A549 treated with dexamethasone at 1 μM for 4 hours (cell line): ENCODE results near the gene RTCA. TPM values are rescaled to one million over a fixed set of nuclear protein-coding genes. Genes with fewer than 3 reads are reported as not detected.

Experiments
- total RNA-seq: library from RNA; stranded (reverse); fragments of 200-300 nt; extraction: Qiagen RNA extraction; gene quantifications from 5 replicates; pipeline ENCODE4 v1.2.3, GENCODE V29; 2022

Gene RTCA
- total RNA-seq: 21.6 to 24.4 TPM (median 23.2 TPM) in 5 replicates

GRCh38 chr1:100265931-100266740 lies at the start of gene RTCA:
RTCA (plus strand) TSS chr1:100266216; CDS start chr1:100266376, 160 bp downstream.

GRCh38 chr1:100249537-100250257 lies 16.3 kb upstream of the RTCA start, which contains the start of gene DBT:
DBT (minus strand) TSS chr1:100249834; CDS start chr1:100249820, 14 bp downstream.

Other genes with a start within 250 kb of the RTCA start
- gene SASS6, start 133.3 kb upstream of the RTCA start, total RNA-seq: 3.3 to 5.2 TPM (median 4.3 TPM) in 5 replicates
- 5.1 to 7.5 TPM (median 6.9 TPM) in 5 replicates for gene TRMT13, start 133.1 kb upstream of the RTCA start, total RNA-seq
- gene LRRC39, start 88.0 kb upstream of the RTCA start, total RNA-seq: 0.08 to 0.16 TPM (median 0.11 TPM) in 5 replicates
- 2.7 to 4.7 TPM (median 3.9 TPM) in 5 replicates for gene DBT, start 16.4 kb upstream of the RTCA start, total RNA-seq
- gene CDC14A, start 86.3 kb downstream of the RTCA start, total RNA-seq: 2.1 to 3.7 TPM (median 2.8 TPM) in 5 replicates